ENCODE measurements around the gene KCTD7. TPM values are rescaled to one million over a fixed set of nuclear protein-coding genes. Genes with fewer than 3 reads are reported as not detected.
"Not testable (repeated sequence)": the region's sequence is repeated elsewhere in the genome, so short reads cannot be mapped to it uniquely, and the experiment has no call there.

KCTD7 gene
- total RNA-seq, 1 donor from 2014 or later, result 6.5 TPM

DNA sequence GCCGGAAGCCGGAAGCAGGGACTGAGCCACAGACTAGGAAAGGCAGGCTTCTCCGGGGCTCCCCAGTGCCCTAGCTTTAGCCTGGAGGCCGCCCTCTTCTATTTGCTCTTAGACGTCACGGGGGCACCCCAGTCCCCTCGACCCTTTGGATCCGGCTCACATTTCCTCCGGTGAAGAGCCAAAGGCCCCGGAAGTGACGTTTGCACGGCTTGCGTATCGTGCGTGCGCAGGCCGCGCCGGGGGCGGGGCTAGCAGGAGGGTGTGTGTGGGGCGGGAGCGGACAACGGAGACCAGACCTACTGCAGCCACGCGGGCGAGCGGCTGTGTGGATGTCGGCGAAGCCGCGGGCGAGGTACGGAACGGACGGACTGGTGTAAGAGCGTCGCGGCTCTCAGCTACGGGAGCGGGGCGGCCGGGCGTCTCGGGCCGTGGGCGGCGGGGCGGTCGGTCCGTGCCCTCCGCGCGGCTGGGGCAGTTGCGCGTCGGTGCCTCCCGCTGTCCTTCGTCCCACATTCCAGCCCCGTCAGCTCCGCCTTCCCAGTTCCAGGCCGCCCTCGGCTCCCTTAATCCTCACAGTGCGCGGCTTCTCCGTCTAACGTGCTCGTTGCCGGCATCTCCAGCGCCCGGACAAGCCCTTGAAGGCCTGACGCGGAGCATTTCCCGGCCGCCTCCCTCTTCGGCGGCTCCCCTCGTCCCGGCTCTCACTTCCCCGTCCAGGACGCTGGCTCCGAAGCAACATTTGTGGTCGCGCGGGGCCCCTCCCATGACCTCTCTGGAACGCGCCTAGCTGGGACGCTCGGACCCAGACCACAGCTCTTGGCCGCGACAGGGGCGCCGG lies 25.8 kb downstream of the KCTD7 start:
- peak; percentile 99 for DNase-seq

DNA sequence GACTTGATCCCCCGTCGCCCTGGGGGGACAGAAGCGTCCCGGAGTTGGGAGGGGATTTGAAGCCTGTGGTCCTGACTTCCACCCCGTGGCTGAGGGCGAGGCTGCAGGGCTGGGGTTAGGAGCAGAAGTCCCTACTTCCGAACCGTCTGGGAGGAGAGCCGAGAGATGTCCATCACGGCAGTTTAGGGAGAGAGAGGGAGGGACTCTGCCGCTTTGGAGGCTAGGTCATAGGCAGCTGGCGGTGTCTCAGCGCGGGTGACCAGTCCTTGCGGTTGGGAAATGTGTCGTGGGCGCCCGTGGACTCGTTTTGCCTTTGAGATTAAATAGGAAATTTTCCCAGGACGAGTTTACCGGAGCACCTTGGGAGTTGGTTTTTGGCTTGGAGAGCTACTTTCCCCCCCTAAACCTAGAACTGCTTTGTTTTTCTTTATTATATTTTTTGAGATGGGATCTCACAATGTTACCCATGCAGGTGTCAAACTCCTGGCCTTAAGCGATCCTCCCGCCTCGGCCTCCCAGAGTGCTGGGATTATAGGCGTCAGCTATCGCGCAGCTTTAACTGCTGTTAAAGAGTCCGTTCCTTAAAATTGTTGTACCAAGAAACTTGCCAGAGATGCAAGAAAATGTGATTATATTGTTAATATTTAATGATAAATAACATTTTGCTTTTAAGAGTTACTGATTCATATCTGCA lies 26.6 kb downstream of the KCTD7 start:
- peak; percentile 54 for DNase-seq

DNA sequence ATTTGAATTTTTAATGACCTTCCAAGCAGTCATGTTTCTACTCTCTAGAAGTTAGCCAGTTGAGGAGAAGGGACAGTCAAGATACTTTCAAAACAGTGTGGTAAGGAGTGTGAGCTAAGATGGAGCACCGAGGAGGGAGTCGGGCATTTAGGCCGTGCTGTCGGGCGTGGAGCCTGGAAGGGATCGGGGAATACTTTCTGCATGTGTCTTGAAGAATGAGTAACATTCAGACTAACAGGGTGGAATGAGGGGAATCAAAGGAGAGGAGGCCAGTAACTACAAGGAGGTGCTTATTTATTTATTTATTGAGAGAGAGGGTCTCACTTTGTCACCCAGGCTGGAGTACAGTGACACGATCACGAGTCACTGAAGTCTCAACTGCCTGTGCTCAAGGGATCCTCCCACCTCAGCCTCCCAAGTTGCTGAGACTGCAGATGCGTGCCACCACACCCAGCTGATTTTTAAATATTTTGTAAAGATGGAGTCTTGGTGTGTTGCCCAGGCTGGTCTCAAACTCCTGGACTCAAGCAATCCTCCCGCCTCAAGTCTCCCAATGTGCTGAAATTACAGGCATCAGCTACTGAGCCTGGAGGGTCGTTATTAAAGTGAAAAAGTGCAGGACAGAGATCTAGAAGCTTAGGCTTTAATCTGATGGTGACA lies 27.3 kb downstream of the KCTD7 start:
- DNase-seq, result not testable (repeated sequence)

DNA sequence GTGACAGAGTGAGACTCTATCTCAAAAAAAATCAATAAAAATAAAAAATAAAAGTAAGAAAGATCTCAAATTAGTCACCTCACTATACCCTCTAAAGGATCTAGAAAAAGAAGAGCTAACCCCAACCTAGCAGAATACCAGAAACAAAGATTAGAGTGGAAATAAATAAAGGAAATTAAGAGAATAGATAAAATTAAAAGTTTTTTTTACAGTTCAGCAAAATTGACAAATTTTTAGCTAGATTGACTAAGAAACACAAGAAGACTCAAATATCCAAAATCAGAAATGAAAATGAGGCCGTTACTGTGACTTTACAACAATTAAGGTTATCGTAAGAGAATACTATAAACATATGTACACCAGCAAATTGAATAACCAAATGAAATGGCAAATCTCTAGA lies 29.1 kb downstream of the KCTD7 start:
- no peak for DNase-seq

DNA sequence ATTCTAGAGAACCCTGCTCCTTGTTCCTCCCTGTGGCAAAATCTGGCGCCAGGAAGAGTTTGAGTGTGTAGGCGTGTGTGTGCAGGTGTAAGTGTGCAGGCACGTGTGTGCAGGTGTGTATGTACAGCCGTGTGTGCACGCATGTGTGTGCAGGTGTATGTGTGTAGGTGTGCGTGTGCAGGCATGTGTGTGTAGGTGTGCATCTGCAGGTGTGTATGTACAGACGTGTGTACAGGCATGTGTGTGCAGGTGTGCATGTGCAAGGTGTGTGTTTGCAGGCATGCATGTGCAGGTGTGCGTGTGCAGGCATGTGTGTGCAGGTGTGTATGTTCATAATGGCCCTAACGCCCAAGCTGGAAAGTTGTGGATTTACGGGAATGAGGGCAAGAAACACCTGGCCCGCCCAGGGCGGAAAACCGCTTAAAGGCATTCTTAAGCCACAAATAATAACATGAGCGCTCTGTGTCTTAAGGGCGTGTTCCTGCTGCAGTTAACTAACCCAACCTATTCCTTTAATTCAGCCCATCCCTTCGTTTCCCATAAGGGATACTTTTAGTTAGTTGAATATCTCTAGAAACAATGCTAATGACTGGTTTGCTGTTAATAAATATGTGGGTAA lies 34.1 kb downstream of the KCTD7 start:
- DNase-seq, result no peak

DNA sequence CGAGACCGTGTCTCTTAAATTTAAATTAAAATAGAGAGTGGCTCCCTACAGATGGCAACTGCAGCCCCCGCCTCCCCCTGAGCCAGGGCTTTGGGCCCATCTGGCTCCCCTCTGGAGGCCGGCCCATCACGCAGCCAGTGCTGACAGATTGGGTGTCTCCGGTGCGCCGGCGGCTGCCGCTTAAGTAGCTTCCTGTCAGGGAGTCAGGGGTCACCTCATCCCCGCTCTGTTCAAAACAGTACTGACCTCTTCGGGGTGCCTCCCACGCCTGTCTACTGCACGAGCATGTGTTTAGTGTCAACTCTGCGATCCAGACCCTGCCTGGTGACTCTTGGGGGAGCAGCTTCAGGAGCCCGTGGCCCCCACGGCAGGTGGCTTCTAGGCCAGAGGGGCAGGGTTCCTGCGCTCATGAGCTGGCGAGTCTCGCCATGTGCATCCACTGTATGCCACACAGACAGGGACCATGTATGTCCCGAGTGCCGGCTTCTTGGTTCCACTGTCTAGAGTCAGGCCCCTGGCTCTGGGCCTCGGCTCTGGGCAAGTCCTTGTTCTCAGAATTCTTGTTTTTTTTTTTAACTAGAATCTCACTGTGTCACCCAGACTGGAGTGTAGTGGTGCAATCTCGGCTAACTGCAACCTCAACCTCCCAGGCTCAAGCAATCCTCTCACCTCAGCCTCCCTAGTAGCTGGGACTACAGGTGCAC lies 36.1 kb downstream of the KCTD7 start:
- no peak for DNase-seq

DNA sequence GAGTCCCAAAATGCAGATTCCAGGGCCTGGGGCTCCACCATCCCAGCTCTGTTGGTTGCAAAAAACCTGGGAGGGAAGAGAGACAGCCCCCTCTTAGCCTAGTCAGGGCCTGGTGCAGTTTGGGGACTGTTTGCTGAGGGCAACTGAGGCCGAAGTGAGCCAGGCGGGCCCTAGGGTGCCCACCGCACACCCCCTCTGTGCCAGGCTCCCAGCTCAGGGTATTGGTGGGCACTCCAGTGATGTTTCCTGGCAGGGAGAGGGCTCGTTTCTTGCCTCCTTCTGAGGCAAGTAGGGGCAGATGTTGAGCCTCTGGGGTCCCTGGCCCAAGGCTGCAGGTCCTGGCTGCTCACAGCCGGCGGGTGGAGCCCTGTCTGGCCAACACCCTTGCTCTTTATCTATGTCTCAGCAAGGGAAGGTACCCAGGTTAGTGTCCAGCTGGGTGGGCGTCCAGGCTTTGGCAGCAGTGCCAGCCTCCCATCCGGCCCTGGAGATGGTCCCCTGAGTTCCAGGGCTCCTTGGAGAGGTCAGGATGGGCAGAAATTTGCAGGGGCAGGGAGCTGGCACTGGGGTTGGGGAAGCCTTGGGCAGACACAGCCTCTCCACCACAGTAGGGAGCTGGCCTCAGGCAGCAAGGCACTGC lies 37.8 kb downstream of the KCTD7 start:
- no peak for DNase-seq

DNA sequence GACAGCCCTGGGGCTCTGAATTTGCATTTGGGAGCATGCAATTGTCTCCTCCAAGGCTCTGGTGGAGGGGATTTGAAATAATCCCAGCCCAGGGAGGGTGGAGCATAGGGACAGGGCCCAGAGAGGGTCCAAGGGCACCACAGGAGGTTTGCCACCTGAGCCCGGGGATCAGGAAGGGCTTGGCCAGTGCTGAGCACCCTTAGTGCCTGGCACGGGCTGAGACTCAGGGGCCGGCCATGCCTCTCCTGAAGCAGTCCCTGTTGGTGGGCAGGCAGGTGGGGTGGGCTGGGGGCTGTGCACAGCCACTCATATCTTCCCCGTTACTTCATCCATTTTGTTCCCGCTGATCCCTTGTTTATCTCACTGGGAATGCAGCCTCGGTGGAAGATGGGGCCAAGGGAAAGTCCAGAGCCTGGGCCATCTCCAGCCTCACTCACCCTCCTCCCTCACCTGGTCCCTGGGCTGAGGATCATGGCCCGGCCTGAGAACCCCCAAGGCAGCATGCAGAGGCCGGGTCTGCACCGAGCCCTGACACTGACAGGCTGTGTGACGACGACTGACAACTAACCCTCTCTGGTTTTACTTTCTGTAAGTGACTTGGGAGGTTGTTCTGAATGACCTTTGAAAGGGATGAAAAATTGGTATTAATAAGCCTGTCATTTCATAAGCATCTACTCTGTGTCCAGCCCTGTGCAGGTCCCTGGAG lies 38.5 kb downstream of the KCTD7 start:
- DNase-seq, result no peak

DNA sequence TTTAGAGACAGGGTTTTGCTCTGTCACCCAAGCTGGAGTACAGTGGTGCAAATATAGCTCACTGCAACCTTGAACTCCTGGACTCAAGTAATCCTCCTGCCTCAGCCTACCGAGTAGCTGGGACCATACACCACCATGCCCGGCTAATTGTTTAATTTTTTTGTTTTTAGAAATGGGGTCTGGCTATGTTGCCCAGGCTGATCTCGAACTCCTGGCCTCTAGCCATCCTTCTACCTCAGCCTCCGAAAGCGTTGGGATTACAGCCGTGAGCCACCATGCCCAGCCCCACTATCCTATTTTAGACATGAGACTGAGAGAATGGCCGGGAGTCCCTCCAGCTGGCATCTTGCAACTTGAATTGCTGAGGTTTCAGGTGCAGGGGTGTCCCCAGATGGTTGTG lies 39.4 kb downstream of the KCTD7 start:
- DNase-seq, result no peak

DNA sequence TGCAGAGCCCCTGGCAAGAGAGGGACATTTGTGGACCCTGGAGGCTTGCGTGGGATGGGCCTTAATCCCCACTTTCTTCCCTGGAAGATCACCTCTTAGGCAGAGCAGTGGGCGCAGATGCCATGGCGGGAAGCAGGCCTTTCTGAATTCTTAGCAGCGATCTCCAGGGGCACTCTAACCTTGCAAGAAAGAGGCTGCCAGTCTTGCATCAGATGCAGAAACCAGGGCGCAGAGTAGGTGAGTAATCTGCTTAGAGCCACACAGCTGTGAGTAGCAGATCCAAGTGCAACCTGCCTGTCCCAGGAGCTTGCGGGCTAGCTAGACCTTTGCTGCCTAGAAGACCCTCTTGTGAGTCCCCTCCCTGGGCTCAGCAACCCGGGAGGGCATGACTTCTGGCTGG lies 40.0 kb downstream of the KCTD7 start:
- no peak for DNase-seq

DNA sequence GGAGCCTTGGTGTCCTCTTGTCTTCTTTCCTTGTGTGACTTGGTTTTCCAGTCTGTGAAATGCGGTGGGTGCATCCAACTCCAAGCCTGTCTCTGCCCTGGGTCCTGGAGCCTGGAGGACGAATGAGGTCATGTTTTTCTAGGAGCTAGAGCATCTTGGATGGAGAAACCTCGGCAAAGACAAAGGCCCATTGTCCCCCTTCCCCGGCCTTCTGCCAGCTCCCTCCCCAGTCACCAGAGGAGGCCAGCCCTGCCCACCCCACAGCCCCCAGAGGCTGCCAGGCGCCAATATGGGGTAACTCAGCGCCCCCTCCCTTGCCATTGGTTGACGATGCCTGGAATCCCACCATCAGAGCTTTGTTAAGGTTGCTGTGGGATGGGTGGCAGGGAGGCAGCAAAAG lies 40.4 kb downstream of the KCTD7 start:
- no peak for DNase-seq

DNA sequence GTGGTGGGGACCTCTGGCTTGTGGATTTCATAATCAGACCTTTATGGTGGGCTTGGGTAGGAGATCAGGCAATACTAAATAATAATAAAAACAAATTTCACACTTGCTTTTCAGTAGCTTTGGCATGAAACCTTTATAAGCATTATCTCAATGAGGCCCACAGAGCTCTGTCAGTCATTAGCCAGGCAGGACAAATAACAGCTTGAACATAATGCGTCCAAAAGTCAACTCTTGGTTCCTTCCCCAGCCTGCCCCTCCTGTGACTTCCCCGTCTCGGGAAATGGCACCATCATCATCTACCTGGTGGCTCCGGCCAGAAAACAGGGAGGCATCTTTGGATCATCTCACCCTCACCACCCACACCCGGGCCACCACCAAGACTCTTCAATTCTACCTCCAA lies 40.8 kb downstream of the KCTD7 start:
- no peak for DNase-seq

DNA sequence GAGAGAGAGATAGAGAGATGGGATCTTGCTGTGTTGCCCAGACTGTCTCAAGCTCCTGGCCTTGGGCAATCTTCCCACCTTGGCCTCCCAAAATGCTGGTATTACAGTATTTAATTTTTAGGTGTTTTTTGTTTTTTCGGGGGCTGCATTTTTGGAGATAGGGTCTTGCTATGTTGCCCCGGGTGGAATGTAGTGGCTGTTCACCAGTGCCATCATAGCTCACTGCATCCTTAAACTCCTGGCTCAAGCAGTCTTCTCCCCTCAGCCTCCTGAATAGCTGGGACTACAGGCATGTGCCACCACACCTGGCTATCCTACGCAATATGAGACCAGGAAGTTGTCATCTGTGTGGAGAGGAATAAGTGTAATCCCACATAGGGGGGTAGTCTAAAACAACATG lies 42.4 kb downstream of the KCTD7 start:
- no peak for DNase-seq

DNA sequence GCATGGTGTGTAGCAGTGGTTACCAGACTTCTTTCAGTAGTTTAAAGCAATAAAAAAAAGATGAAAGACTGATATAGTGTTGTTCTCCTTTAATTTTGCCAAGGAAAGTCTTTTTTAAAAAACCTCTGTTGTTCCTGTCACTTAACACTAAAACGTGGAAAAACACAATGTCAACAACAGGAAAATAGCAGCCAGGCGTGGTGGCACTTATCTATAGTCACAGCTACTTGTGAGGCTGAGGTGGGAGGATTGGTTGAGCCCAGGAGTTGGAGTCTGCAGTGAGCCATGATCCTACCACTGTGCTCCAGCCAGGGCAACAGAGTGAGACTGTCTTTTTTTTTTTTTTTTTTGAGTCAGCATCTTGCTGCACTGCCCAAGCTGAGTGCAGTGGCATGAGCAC lies 42.8 kb downstream of the KCTD7 start:
- DNase-seq, result not testable (repeated sequence)

DNA sequence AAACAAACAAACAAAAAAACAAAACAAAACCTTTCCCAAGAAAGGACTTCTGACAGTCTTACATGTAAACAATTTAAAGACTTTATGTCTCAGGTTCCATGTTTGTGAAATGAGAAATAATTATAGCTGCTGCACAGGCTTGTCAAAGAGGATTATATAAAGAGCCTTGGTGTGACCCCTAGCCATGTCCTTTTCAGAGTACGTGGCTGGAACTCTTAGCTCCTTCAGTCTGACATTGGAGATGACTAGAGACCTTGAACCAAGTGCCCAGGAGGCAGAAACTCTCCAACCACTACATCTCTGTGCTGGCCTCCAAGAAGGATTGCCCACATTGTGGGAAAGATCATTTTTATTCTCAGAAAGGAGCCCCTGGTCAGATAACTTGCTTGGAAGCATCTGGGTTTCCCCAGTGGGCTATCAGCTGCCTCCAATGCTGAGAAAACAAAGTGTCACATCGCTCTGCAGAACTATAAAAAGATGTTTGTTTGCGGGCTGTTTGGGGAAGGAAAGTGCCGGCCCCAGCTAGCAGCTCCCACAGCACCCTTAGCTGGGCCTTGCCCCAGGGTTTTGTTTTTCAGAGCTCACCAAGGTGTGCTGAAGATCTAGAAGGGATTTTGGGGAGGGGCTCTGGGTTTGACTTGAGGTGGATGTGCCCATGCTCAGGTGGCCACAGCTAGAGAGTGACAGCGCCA lies 43.9 kb downstream of the KCTD7 start:
- DNase-seq, result not testable (repeated sequence)

DNA sequence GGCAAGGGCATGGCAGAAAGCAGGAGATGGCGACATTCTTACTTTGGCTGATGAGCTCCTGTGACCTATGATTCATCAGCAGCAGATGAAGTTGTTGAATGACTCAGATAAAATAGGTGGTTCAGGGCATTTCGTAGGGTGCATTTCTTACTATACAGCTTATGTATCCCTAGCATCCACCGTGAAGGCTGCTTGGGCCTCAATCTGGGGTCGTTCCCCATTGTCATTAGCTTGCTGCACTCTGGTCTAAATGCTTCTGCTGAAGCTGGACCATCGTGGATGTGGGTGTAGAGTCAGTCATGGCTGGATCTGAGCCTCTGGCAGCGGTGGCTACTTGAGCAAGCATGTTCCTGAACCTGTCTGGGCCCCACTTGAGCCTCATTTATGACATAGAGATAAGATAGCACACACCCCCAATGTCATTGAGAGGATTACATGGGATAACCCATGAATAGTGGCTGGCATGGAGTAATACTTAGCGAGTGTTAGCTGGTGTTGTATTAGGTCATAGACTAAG lies 44.5 kb downstream of the KCTD7 start:
- DNase-seq, result not testable (repeated sequence)

DNA sequence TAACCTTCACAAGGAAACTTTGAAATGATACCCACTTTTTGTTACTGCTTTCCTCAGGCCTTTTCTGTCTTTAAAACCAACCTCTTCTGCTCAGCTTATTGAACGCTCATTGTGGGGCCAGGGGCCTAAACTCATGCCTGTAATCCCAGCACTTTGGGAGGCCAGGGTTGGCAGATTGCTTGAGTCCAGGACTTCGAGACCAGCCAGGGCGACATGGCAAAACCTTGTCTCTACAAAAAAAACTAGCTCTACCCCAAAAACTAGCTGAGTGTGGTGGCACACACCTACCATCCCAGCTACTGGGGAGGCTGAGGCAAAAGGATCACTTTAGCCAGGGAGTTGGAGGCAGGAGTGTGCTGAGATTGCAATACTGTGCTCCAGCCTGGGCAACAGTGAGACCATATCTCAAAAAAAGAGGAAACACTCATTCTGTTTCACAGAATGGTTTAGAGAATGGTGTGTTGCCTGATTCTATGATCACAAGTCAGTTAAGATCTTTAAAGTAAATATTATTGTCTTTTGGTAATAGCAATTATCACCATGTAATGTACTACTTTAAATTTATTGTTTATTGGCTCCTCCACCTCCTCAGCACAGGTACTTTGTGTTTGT lies 51.1 kb downstream of the KCTD7 start:
- no peak for DNase-seq

DNA sequence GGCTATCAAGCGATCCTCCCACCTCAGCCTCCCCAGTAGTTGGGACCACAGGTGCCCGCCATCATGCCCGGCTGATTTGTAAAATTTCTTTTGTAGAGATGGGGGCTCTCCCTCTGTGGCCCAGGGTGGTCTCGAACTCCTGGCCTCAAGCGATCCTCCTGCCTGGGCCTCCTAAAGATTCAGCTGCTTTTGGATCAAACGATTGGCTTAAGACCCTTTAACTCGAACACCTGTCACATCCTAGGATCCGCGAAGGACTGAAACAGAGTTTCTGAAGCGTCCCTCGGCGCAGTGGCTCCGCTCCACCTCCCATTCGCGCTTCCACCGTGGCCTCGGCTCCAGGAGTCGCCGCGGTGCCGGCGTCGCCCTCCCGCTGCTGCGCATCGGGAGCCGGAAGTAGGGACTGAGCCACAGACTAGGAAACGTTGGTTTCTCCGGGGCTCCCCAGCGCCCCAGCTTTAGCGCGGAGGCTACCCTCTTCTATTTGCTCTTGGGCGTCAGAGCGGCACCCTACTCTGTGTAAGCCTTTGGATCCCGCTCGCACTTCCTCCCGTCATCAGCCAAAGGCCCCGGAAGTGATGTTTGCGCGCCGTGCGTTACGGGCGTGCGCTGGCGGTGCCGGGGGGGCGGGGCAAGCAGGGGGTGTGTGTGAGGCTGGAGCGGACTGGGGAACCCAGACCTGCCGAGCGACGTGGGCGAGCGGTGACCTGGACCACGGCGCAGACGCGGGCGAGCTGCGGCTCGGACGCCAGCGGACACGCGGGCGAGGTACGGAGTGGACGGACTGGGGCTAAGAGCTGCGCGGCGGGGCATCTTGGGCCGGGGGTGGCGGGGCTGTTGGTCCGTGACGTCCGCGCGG lies 53.0 kb downstream of the KCTD7 start:
- DNase-seq, result peak; percentile 96
